Thyroid gland (tissue), 4 donors: ENCODE measurements around the gene KRT34.

Experiments
- CTCF ChIP-seq, 6 experiments: fragments of 200-600 bp in 3 of 6; fragments of 450-650 bp in 3 of 6; sonication (generic) in 3 of 6; IDR thresholded peaks; one replicate each; pipeline ENCODE4 v1.5.1; 2016 to 2019; ENCODE audit warnings: antibody characterized with exemption in 6 of 6, mild to moderate bottlenecking in 2 of 6, inconsistent platforms in 1 of 6, moderate library complexity in 1 of 6
- POLR2A ChIP-seq, 2 donors: fragments of 450-650 bp; IDR thresholded peaks; one replicate each; pipeline ENCODE4 v1.6.1; 2017; ENCODE audit warnings: antibody characterized with exemption in 2 of 2, mild to moderate bottlenecking in 2 of 2, moderate library complexity in 1 of 2

GRCh38 chr17:41420134-41420533, 38.0 kb upstream of the KRT34 start:
- no peak for TF ChIP-seq CTCF (IDR thresholded peaks at IDR 0.05)
- TF ChIP-seq POLR2A (IDR thresholded peaks at IDR 0.05) = no peak
